Measurements from ENCODE around the gene L3MBTL4.
"Not testable (repeated sequence)": the region's sequence is repeated elsewhere in the genome, so short reads cannot be mapped to it uniquely, and the experiment has no call there.

L3MBTL4 gene

DNA sequence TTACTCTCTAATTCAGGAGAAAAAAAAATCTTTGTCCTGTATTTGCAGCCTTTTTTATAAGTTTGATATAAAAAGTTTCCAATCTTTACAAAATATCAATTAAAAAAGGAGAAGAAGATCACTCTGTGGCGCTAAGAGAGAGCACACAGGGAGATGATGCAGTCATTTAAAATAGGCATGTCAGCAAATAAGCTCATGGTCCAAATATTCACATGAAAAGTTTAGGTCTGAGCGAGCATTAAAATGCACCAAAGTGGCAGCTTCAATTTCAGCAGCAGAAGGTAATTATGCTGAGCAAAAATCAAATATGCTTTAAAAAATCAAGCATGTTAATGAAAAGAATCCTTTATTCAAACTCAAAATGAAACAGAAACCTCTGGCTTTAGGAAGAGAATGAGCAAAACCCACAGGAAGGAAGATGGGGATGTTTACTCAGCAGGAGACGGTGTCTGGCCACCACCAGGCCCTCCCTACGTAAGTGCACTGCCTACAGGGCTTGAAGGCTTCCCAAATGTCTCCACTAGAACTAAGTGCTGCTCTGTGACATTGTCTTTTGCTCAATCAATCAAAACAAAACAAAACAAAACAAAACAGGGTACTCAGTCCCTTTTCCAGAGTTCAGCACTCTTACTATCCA is 120.4 kb downstream of the L3MBTL4 start:
- no peak for FAIRE-seq

DNA sequence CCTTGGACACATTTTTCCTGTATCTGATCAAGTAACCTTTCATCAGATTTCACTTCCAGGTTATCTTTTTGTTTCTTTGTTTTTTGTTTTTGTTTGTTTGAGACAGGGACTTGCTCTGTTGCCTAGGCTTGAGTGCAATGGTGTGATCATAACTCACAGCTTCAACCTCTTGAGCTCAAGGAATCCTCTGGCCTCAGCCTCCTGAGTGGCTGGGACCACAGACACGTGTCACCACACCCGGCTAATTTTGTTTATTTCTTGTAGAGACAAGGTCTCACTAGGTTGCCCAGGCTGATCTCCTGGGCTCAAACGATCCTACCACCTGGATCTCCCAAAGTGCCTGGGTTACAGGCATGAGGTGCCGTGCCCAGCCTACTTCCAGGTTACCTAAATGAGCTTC is 124.9 kb downstream of the L3MBTL4 start:
- FAIRE-seq = no peak

GRCh38 chr18:6286585-6286984 is 128.1 kb downstream of the L3MBTL4 start:
- no peak for FAIRE-seq

- no peak for FAIRE-seq
Measured at GRCh38 chr18:6284761-6285160, 129.9 kb downstream of the L3MBTL4 start.

GRCh38 chr18:6284300-6284699 is 130.4 kb downstream of the L3MBTL4 start:
- FAIRE-seq = no peak

- no peak for FAIRE-seq
Measured at GRCh38 chr18:6281874-6282273, 132.8 kb downstream of the L3MBTL4 start.

DNA sequence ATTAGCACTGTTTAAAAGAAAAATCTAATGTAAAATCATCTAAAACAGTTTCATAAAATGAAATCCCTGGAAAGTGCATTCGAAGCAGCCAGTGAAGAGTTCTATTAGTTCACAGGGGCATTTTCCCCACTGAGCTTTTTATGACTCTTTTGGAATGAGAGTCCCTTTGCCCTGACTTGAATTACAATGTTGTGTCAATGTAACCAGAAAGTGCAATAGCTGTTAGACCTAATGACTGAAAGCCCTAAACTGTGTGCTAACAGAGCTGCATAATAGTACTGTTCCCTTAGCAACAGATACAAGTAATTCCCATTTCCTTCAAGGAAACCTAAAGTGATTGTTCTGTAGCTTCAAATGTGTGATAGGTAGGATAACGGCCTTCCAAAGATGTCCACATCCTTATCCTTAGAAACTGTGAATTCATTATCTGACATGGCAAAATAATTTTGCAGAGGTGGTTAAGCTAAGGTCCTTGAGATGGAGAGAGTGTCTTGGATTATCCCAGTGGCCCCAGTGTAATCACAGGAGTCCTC is 134.4 kb downstream of the L3MBTL4 start:
- no peak for FAIRE-seq

DNA sequence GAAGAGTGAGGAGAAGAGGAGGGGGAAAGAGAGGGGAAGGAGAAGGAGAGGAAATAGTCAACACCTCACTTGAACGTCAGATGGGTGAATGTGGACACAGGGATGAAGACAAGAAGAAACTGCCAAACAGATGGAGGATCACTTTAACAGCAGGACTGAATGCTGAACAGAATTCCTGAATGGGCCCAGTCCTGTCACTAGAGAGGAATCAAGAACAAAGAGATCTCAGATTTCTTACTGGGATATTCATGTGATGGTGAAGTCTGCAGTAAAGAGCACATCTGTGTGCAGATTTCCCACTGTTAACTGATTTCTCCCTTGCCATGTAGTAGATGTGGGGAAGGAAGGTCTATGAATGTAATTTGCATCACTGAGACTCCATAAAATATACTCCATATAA is 135.4 kb downstream of the L3MBTL4 start:
- FAIRE-seq = no peak

- no peak for FAIRE-seq
Measured at GRCh38 chr18:6273423-6273822, 141.3 kb downstream of the L3MBTL4 start.

- FAIRE-seq = not testable (repeated sequence)
Measured at GRCh38 chr18:6272144-6272543, 142.6 kb downstream of the L3MBTL4 start.

GRCh38 chr18:6271585-6271984 is 143.1 kb downstream of the L3MBTL4 start:
- no peak for FAIRE-seq

GRCh38 chr18:6270771-6271216 is 143.9 kb downstream of the L3MBTL4 start:
- FAIRE-seq = no peak

DNA sequence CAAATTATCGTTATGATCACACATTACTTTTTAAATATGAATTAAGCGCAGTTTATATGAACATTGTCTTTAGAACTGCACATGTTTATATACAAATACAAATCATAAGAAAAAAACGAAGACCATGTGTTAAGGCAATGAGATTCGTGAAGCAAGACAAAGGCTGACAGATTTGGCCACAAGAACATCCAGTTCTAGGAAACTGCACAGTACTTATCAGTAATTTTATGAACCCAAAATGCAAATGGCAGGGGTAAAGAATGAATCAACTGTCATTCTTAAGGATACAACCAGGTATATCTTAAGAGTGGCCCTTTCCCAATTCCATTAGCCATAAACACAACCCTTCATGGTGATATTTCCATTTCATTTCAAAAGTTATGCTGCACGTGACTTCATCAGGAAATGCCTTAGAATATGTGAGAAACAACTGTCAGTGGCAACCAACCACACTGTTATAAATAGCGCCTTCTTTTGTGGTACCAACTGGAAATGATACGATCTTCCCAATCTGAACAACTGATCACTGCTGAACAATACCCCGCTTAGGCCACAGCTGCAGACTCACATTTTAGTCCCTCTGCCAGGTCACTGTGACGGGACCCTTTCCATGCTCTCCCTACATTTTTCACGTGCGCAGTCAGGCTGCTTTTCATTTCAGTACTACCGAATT is 144.9 kb downstream of the L3MBTL4 start:
- FAIRE-seq = no peak

GRCh38 chr18:6266212-6266611 is 148.5 kb downstream of the L3MBTL4 start:
- FAIRE-seq = no peak

GRCh38 chr18:6261938-6262337 is 152.8 kb downstream of the L3MBTL4 start:
- FAIRE-seq = no peak

DNA sequence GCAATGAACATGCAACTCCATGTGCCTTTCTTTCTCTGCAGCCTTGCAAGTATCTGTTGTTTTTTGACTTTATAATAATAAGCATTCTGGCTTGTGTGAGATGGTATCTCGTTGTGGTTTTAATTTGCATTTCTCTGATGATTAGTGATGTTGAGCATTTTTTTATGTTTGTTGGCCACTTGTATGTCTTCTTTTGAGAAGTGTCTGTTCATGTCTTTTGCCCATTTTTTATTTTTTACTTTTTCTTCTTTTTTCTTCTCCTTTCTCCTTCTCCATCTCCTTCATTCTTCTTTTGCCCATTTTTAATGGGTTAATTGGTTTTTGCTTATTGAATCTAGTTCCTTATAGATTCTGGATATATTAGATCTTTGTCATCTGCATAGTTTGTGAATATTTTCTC is 155.4 kb downstream of the L3MBTL4 start:
- FAIRE-seq = not testable (repeated sequence)

DNA sequence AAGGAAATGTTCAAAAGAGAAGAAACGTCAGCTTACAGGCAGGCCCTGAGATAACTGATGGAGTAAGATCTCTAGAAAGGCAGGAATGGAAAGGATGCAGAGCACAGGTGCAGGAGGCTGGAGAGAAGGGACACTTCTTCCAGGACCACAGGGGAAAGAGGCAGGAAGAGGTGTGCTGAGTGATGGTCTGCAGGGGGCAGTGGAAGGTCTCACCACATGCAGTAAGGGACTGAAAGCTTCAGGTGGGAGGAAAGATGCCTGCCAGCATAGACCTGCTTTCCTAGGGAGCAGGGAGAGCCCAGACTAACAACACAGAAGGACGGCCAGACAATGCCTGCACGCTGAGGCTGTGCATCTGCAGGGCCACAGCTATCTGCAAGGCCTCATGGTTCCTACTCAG is 156.8 kb downstream of the L3MBTL4 start:
- FAIRE-seq = no peak

- no peak for FAIRE-seq
Measured at GRCh38 chr18:6256521-6256920, 158.2 kb downstream of the L3MBTL4 start.

GRCh38 chr18:6255886-6256285 is 158.8 kb downstream of the L3MBTL4 start:
- no peak for FAIRE-seq

- FAIRE-seq = no peak
Measured at GRCh38 chr18:6255116-6255705, 159.5 kb downstream of the L3MBTL4 start.

DNA sequence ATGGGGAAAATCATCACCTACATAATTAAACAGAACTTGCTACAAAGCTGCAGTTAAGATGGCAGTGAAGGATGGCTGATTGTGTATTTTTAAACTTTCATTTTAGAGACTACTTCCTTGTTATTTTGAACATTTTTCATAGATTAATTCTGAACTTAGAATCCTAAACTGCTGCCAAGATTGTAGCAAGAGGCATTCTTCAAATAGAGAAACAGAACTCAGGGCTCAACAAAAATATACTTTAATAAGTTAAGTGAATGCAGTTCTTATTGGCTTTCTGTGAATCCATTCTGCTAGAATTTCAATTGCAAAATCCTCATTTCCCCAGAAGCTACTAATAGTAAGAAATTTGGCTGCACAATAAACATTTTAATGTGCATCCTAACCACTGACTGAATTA is 160.3 kb downstream of the L3MBTL4 start:
- FAIRE-seq = no peak

GRCh38 chr18:6251084-6251483 is 163.6 kb downstream of the L3MBTL4 start:
- no peak for FAIRE-seq

GRCh38 chr18:6249788-6250187 is 164.9 kb downstream of the L3MBTL4 start:
- no peak for FAIRE-seq

- FAIRE-seq = no peak
Measured at GRCh38 chr18:6249170-6249569, 165.5 kb downstream of the L3MBTL4 start.
